Activated effector memory CD4-positive, alpha-beta T cell treated with Interleukin-2 at 50 U/mL for 16 hours (primary cell): ENCODE results near the gene ADGRA1.
"Not testable (repeated sequence)": the region's sequence is repeated elsewhere in the genome, so short reads cannot be mapped to it uniquely, and the experiment has no call there.

Experiments
- DNase-seq: peaks from one replicate; pipeline ENCODE4 v3.0.0-alpha.2; 2020

Gene ADGRA1

DNA sequence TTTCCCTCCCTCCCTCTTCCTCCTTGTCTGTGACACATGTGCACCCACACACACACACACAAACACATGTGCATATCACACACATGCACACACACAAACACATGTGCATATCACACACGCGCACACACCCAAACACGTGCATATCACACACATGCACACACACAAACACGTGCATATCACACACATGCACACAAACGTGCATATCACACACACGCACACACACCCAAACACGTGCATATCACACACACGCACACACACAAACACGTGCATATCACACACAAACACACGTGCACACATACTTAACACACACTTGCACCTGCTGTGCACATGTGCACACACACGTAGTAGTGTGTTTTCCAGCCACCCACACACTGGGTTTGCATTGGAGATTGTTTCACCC, 42.9 kb downstream of the ADGRA1 start:
- no peak for DNase-seq

DNA sequence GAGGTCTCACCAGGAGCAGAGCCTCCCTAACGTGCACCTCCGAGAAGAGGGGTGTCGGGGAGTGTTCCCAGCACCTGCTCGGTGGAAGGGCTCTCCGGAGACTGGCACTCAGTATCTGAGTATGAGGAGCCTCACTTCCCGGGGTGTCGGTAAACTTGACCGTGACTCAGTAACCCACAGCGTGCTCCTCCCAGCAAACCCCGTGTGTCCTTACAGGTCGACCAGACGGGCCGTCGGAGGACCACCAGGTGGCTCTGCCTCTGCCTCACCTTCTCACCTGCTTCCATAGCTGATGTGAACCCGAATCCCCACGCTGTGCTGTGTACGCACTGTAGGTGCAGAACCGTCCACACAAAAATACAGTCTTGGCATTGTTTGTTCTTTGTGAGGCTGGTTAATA, 43.3 kb downstream of the ADGRA1 start:
- no peak for DNase-seq

DNA sequence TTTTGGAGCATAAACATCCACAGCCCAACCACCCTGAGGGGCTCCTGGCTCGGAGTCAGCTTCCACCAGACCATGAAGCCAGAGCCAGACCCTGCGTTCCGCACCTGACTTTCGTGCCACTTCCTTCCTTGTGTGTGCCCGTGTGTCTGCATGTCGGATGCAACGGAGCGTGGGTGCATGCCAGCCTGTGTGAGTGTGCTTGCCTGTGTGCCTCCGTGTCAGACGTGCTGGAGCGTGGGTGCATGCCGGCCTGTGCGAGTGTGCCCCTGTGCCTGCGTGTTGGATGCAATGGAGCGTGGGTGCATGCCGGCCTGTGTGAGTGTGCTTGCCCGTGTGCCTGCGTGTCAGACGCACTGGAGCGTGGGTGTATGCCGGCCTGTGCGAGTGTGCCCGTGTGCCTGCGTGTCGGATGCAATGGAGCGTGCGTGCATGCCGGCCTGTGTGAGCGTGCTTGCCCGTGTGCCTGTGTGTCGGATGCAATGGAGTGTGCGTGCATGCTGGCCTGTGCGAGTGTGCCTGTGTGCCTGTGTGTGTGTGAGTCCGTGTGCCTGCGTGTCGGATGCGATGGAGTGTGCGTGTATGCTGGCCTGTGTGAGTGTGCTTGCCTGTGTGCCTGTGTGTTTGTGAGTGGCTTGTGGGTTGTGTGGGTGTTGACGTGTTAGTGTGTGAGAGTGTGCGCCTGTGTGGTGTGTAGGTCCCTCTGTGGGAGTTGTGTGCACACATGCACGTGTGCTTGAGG, 44.2 kb downstream of the ADGRA1 start:
- no peak for DNase-seq

DNA sequence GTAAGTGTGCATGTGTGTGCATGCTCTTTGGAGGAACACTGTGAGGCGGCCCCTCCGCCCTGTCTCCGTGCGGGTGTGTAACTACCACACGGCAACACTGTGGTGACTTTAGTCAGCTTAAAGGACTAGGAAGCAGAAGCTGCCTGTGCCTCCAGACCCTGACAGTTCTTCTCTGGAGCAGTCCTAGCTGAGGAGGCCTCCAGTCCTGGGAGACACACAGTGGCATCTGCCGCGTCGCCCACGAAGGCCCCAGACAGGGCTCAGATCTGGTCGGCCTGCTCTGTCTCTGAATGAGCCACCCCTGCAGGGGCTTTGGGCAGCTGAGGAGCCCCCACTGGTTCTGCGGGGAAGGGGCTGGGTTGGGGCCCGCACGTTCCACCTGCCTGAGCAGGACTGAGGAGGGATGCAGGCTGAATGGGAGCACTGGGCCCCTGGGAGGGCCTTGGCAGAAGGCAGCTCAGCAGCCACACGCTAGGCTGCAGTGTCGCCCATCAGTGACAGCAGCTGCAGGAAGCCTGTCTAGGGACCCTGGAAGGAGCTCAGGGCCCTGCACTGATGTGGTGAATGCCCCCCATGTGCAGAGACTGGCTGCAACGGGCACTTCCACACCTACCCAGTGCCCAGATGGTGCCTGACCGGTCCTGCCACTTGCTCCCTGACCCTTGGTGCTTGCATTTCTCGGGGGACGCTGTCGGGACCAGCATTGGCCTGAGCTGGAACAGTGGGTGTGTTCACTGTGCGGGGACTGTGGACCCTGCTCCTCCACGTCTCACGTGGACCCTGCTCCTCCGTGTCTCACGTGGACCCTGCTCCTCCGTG, 45.0 kb downstream of the ADGRA1 start:
- no peak for DNase-seq

DNA sequence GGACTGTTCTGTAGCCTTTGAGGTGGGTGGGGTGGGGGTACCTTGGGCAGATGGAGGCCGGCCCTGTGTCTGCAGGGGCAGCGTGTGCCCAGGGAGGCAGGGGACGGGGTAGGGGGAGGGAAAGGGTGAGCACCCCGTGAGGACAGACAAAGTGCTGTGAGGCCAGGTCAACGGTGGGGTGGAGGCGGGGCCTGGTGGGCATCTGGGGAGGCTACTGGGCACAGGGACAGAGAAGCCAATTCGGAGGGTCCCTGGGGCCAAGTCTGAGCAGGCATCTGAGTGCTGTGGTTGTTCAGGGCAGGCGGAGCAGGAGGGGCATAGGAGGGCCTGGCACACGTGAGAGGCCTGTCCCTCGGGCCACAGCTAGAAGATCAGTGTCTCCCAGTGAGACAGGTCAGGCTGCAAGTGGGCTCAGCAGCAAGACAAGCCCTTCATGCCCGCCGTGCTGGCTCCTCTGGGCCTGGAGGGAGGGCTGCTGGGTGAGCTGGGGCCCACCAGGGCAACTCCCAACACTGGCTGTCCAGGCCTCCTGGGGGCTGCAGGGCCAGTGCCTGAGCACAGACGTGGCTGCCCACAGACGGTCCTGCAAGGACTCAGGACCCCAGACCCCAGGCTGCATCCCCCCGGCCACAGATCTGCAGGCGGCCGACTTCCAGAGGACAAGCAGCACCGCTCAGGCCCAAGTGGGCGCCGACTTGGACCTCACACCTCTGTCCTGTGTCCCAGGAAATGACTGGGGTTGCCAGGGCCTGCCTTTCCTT, 45.9 kb downstream of the ADGRA1 start:
- no peak for DNase-seq

DNA sequence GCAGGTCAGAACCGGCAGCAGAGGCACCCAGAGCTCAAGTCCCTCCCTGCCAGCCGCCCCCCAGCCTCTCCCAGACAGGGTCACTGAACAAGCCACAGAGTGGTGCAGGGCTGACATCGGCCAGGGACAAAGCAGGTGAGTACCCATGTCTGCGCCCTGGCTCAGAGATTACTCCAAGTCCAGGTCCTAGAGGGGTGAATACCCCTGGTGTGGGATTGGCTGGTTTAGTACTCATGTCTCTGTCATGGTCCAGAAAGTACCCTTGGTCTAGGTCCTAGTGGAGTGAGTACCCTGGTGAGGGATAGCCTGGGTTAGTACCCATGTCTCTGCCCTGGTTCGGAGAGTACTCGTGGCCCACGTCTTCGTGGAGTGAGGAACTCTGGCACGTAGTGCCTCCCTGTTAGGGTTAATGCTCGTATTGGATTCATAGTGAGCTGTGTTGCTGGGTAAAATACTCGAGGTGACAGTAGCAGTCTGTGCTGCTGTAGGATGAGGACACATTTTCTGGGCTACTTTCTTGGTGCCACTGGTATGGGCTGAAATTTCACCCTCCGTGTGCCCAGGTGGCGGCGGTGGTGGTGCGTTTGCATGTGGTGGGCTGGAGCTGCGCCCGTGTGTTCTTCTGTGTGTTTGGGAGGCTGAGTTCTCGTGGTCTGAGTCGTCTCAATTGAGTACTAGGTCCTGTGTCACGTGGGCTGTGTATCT, 46.8 kb downstream of the ADGRA1 start:
- no peak for DNase-seq

DNA sequence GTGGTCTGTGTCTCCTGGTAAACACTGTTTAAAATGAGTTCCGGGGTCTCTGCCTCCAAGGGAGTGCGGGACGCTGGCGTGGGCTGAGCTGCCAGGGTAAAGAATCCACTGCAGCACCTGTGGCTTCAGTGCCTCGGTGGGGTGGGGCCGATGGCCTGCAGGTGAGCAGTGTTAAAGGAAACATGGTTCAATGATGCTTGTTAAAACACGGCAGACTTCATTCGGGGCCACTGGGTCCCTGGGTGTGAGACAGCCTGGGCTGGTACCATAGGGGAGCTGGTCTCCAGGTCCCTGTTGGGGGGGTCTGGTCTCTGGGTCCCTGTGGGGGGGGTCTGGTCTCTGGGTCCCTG, 47.4 kb downstream of the ADGRA1 start:
- DNase-seq, result no peak

DNA sequence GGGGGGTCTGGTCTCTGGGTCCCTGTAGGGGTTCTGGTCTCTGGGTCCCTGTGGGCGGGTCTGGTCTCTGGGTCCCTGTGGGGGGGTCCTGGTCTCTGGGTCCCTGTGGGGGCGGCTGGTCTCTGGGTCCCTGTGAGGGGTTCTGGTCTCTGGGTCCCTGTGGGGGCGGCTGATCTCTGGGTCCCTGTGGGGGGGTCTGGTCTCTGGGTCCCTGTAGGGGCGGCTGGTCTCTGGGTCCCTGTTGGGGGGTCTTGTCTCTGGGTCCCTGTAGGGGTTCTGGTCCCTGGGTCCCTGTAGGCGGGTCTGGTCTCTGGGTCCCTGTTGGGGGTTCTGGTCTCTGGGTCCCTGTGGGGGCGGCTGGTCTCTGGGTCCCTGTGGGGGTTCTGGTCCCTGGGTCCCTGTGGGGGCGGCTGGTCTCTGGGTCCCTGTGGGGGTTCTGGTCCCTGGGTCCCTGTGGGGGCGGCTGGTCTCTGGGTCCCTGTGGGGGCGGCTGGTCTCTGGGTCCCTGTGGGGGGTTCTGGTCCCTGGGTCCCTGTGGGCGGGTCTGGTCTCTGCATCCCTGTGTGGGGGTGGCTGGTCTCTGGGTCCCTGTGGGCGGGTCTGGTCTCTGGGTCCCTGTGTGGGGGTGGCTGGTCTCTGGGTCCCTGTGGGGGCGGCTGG, 49.9 kb downstream of the ADGRA1 start:
- DNase-seq, result not testable (repeated sequence)

DNA sequence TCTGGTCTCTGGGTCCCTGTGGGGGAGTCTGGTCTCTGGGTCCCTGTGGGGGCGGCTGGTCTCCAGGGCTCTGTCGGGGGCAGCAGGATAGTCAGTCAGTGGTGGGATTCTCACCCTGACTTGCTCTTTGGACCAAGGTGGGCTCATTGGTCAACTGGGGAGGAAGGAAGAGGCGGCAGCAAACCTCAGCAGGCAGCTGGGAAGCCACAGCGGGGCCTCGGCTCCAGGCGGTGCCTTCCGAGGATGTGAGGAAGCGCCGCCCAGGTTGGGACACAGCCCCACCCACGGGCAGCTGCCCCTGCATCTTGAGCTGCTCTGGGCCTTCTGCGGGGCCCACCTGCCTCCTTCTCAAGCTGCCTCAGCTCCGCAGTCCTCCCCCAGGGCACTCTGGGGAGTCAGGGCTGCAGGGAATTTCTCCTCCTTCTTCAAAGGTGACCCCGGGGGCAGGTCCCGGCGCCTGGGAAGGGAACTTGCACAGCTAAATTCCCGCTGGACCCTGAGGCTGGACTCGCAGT, 51.9 kb downstream of the ADGRA1 start:
- no peak for DNase-seq

DNA sequence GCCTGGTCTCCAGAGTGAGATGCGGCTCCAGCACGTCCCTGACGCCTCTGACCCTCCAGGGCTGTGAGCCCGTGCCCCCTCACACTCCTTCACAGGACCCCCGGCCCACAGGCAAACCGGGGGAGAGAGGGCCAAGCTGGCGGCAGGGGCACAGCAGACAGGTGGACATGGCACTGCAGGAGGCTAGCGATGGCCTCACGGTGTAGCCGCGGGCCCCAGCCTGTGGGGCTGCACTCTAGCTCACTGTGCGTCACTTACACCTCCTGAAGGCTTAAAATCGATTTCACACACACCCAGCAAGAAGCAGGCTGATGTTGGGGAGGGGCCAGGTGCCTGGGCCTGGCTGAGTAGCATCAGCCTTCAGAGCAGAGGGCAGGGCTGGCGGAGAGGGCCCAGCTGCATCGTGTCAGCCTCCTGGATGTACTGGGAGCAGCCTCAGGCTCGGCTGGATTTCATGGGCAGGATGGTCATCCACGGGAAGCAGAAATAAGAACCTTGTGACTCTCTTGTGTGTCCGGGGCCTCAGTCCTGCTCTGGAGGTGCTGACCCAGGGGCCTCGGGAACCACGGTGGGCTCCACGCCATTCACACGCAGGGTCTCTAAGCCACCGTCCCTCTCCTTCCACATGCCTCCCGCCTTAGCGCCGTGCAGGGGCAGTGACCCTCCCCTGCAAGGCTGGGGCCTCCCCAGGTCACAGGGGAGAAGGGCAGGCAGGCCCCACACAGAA, 52.9 kb downstream of the ADGRA1 start:
- no peak for DNase-seq

DNA sequence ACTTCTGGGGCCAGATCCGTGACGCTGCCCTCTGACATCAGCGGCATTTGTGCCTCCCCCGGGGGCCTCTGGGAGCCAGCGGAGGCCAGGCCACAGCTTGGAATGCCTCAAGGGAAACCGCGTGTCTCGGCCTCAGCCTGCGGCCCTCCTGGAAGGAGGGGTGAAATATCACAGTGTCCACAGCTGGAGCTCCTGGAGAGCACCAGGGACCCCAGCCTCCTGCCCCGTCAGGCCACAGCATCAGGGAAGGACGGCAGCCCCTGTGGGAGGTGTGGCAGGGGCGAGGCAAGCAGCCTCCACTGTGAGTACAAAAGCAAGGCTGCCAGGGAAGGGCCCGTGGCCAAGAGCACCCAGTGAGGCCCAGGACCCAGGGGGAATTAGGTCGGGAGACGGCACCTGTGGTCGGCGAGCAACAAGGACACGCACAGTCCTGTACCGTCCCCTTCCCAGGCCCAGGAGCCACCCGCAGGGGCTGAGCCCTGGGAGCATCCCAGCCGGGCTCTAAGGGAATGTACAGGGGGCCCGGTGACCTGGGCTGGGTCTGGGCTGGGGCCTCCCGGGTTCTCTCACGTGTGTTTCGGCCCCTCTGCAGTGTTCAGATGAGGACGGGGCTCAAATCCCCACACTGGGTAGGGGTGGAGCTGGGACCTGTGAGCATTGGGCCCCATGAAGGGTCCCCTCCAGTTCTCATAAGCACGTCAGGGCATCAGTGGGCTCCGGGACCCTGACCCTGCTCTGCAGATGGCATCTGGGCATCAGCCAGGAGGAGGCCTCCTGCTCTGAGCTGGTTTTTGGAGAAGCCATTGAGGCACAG, 53.6 kb downstream of the ADGRA1 start:
- no peak for DNase-seq

DNA sequence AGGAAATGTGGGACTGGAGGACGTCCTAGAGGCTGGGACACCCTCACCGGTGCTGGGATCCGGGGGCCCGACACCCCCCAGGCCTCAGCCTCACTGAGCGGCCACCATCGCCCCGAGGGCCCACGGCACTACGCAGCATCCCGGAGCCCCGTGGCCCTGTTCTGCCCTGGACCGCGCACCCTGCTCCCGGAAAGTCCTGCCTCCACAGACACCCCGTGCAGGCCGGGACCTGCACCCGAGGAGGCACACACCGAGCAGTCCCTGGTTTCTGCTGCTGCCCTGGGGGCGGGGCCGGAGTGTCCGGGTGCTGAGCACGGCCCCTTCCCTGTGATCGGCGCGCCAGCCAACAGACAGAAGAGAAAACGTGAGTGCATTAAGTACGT, 54.2 kb downstream of the ADGRA1 start:
- no peak for DNase-seq

DNA sequence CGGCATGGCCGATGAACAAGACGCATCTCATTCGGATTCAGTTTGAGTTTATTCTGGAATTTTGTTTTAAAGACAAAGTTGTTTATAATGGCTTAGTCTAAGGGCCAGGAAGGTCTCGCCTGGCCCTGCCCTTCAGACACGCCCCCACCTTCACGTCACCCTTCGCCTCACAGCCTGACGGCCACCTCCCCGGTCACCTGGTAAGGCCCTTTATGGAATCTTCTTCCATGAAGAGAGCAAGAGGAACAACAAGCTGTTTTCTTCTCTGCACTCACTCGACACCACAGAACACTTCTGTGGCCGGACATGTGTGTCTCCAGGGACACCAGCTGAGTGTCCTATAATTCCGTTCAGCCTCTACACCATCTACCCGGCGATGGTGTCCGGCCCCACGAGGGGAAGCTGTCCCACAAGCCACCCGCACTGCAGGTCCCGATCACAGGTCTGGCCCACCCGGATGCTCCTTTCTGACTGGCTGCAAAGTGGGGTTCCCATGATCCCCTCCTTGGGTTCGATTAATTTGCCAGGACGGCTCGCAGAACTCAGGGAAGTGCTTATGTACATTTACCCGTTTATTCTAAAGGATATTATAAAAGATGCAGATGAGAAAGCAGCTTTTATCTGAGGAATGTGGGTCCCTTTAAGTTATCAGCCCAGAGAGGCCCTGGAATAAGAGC, 54.9 kb downstream of the ADGRA1 start:
- DNase-seq, result no peak

DNA sequence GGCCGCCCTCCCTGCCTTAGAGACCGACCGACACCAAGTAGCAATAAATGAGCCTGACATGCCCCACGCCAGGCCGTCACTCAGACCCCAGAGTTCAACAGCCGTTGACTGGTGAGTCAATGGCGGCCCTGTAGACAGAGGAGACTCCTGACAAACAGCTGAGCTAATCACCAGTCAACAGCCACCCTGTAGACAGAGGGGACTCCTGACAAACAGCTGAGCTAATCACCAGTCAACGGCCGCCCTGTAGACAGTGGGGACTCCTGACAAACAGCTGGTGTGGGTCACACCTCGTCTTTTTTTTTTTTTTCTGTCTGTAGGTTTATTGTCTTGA, 55.4 kb downstream of the ADGRA1 start:
- no peak for DNase-seq

DNA sequence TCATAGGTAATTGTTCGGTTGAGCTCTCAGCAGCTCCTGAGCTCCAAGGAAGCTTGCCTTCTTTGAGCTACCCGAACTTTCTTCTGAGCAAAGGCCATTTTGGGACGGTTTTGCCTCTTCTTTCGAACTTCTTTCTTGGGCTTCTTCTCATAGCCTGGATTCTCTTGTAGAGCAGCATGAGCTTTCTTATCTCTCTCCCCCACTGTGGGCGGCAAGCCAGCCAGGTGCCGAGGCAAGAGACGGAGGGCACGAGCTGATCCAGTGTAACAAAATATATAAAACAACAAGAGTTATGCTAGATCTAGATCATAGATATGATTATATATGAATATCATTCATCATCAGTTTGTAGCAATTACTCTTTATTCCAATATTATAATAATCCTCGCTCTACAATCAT, 55.8 kb downstream of the ADGRA1 start:
- DNase-seq, result no peak

DNA sequence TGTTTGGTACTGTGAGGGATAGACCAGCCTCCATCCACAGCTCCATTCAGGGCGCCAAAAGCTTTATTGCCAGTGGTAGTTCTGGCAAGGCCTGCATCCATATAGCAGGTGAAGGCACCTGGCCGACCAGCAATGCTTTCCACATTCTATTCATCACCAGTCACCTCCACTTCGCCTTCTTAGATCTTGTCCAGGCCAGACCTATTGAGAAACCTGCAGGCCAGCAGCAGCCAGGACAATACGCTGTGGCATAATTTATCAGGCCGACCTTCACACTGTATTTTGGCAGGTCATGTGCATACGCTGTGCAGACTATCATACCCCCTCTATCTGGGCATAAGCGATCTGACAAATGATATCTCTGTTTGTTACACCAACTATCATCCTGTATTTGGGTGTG, 57.0 kb downstream of the ADGRA1 start:
- DNase-seq, result no peak

DNA sequence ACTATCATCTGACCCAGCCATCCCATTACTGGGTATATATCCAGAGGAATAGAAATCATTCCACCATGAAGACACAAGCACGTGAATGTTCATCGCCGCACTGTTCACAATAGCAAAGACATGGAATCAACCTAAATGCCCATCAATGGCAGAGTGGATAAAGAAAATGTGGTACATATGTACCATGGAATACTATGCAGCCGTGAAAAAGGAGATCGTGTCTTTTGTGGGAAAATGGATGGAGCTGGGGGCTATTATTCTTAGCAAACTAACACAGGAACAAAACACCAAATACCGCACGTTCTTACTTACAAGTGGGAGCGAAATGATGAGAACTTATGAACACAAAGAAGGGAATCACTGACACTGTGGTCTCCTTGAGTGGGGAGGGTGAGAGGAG, 62.5 kb downstream of the ADGRA1 start:
- DNase-seq, result no peak

DNA sequence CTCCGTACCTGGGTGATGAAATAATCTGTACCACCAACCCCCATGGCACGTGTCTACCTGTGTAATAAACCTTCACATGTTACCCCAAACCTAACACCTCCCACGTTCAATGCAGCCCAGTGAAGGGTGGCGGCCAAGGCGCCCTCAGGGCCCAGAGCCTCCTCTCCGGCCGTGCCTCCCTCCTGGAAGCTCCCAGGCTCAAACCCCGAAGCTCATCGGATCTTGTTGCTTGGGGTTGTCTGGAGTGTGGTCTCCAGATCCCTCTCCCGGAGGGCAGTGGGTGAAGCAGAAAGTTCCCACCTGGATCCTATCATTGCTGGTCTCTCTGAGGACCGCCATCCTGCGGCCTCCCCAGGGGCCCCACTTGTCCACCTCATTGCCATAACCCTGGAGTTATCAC, 62.9 kb downstream of the ADGRA1 start:
- DNase-seq, result no peak

DNA sequence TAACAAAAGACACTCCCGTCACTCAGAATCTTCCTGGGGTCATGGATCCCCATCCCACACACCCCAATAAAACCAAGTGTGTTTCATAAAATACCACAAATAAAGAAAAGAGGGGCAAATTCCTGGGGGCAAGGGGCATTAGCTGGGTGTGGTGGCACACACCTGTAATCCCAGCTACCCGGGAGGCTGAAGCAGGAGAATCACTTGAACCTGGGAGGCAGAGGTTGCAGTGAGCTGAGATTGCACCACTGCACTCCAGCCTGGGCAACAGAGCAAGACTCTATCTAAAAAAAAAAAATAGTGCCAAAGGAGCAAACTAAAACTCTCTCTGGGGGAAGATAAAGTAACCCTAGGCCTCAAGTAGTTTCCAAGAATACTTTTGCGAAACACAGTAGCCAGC, 63.3 kb downstream of the ADGRA1 start:
- DNase-seq, result not testable (repeated sequence)

DNA sequence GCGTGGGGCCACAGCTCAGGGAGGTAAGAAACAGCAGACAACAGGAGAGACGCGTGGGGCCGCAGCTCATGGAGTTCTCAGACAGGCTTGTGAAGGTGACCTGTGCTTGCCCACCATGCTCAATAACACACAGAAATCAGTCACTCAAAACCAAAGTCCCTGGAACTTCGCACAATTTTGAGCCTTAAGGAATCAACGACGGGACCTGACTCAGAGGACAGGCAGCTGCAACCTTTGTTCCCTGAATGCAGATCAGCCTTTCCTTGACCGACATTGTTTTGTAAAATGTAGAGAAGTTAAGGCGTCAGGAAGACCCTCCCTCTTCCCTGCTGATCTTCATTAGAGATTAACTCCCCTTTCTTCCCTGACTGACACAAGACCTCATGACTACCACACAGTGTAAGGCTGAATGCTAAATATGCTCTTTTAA, 63.8 kb downstream of the ADGRA1 start:
- DNase-seq, result no peak
